ENCODE data around the gene GSTA1. TPM values are rescaled to one million over a fixed set of nuclear protein-coding genes. Genes with fewer than 3 reads are reported as not detected.
"Not testable (repeated sequence)": the region's sequence is repeated elsewhere in the genome, so short reads cannot be mapped to it uniquely, and the experiment has no call there.

Gene GSTA1
- total RNA-seq, 2 experiments from 2014 or later, result not detected

- no peaks in the 10 kb centered on the region for H3K36me3 Mint-ChIP-seq (ENCODE audit: low read depth)
- no peak overlapping the region for H3K27ac Mint-ChIP-seq
- POLR2A ChIA-PET, result no interaction called here
- H3K9me3 Mint-ChIP-seq, result no peaks in the 10 kb centered on the region
- H3K4me3 Mint-ChIP-seq, result no peak overlapping the region
- CTCF ChIA-PET, result interaction anchor here (0.7 kb wide), 1 partner anchor 684 kb away, joined by 3 read pairs; no protein-coding TSS in a partner anchor
- no peaks in the 10 kb centered on the region for H3K4me1 Mint-ChIP-seq
- DNase-seq, result no peak
- H3K27me3 Mint-ChIP-seq, result peaks cover 13% of the 10 kb centered on the region
Observed at GRCh38 chr6:52759085-52759484, 44.5 kb downstream of the GSTA1 start.

- H3K4me3 Mint-ChIP-seq; H3K4me1 Mint-ChIP-seq; H3K27ac Mint-ChIP-seq; H3K9me3 Mint-ChIP-seq; POLR2A ChIA-PET; DNase-seq; H3K36me3 Mint-ChIP-seq (ENCODE audit: low read depth); CTCF ChIA-PET: not testable (repeated sequence)
- peaks cover 13% of the 10 kb centered on the region for H3K27me3 Mint-ChIP-seq
Observed at GRCh38 chr6:52757651-52758338, 45.8 kb downstream of the GSTA1 start.

- DNase-seq, result no peak
- Mint-ChIP-seq H3K4me1 (no peaks in the 10 kb centered on the region), H3K36me3 (ENCODE audit: low read depth) (no peaks in the 10 kb centered on the region), H3K27me3 (peaks cover 8% of the 10 kb centered on the region), H3K4me3 (no peak overlapping the region), H3K9me3 (no peaks in the 10 kb centered on the region), H3K27ac (no peak overlapping the region)
- CTCF ChIA-PET, result no interaction called here
- POLR2A ChIA-PET, result no interaction called here
Observed at GRCh38 chr6:52754443-52754842, 49.2 kb downstream of the GSTA1 start.

GRCh38 chr6:52753137-52753536, 50.5 kb downstream of the GSTA1 start:
- CTCF ChIA-PET; H3K36me3 Mint-ChIP-seq (ENCODE audit: low read depth); H3K4me1 Mint-ChIP-seq; H3K27ac Mint-ChIP-seq; DNase-seq; H3K9me3 Mint-ChIP-seq; POLR2A ChIA-PET; H3K27me3 Mint-ChIP-seq; H3K4me3 Mint-ChIP-seq: not testable (repeated sequence)

GRCh38 chr6:52752310-52752709, 51.3 kb downstream of the GSTA1 start:
- Mint-ChIP-seq H3K27ac (no peak overlapping the region), H3K4me1 (no peaks in the 10 kb centered on the region), H3K36me3 (ENCODE audit: low read depth) (no peaks in the 10 kb centered on the region), H3K27me3 (peaks cover 8% of the 10 kb centered on the region), H3K4me3 (no peak overlapping the region), H3K9me3 (no peaks in the 10 kb centered on the region)
- ChIA-PET POLR2A (no interaction called here), CTCF (no interaction called here)
- no peak for DNase-seq

GRCh38 chr6:52749556-52750152, 54.0 kb downstream of the GSTA1 start:
- no peaks in the 10 kb centered on the region for H3K36me3 Mint-ChIP-seq (ENCODE audit: low read depth)
- no peaks in the 10 kb centered on the region for H3K4me1 Mint-ChIP-seq
- CTCF ChIA-PET, result no interaction called here
- no peak overlapping the region for H3K27ac Mint-ChIP-seq
- no peaks in the 10 kb centered on the region for H3K9me3 Mint-ChIP-seq
- DNase-seq, result no peak
- peaks cover 2% of the 10 kb centered on the region for H3K27me3 Mint-ChIP-seq
- no peak overlapping the region for H3K4me3 Mint-ChIP-seq
- POLR2A ChIA-PET, result no interaction called here

- H3K27me3 Mint-ChIP-seq; H3K4me3 Mint-ChIP-seq; DNase-seq; H3K9me3 Mint-ChIP-seq; H3K4me1 Mint-ChIP-seq; CTCF ChIA-PET; H3K36me3 Mint-ChIP-seq (ENCODE audit: low read depth); H3K27ac Mint-ChIP-seq; POLR2A ChIA-PET: not testable (repeated sequence)
Observed at GRCh38 chr6:52747301-52747700, 56.3 kb downstream of the GSTA1 start.

GRCh38 chr6:52746213-52746612, 57.4 kb downstream of the GSTA1 start:
- ChIA-PET CTCF (no interaction called here), POLR2A (no interaction called here)
- Mint-ChIP-seq H3K36me3 (ENCODE audit: low read depth) (no peaks in the 10 kb centered on the region), H3K4me1 (no peaks in the 10 kb centered on the region), H3K27ac (no peak overlapping the region), H3K27me3 (peaks cover 9% of the 10 kb centered on the region), H3K9me3 (no peaks in the 10 kb centered on the region), H3K4me3 (no peak overlapping the region)
- DNase-seq, result no peak

- ChIA-PET POLR2A (no interaction called here), CTCF (no interaction called here)
- Mint-ChIP-seq H3K27ac (no peak overlapping the region), H3K4me3 (no peak overlapping the region), H3K4me1 (no peaks in the 10 kb centered on the region), H3K9me3 (no peaks in the 10 kb centered on the region), H3K36me3 (ENCODE audit: low read depth) (no peaks in the 10 kb centered on the region), H3K27me3 (peaks cover 10% of the 10 kb centered on the region)
- no peak for DNase-seq
Observed at GRCh38 chr6:52745764-52746201, 57.8 kb downstream of the GSTA1 start.

- DNase-seq, result no peak
- Mint-ChIP-seq H3K27ac (no peak overlapping the region), H3K27me3 (peaks cover 13% of the 10 kb centered on the region), H3K9me3 (no peaks in the 10 kb centered on the region), H3K36me3 (ENCODE audit: low read depth) (no peaks in the 10 kb centered on the region), H3K4me1 (no peaks in the 10 kb centered on the region), H3K4me3 (no peak overlapping the region)
- CTCF ChIA-PET, result no interaction called here
- POLR2A ChIA-PET, result no interaction called here
Observed at GRCh38 chr6:52741872-52742271, 61.7 kb downstream of the GSTA1 start.

Other genes with a start within 250 kb of the GSTA1 start
- gene TRAM2, start 226.8 kb downstream of the GSTA1 start, total RNA-seq, result 1 to 10 TPM; 5.7 to 6.5 TPM
- gene TMEM14A, start 132.7 kb downstream of the GSTA1 start, total RNA-seq, result 10 to 100 TPM; 20.9 to 23.5 TPM
- not detected for gene GSTA2, start 40.3 kb downstream of the GSTA1 start, total RNA-seq
- not detected for gene GSTA5, start 37.0 kb upstream of the GSTA1 start, total RNA-seq
- not detected for gene GSTA3, start 105.9 kb upstream of the GSTA1 start, total RNA-seq
- gene GSTA4, start 191.5 kb upstream of the GSTA1 start, total RNA-seq, result 10 to 100 TPM; 13.0 TPM

Data from activated CD4-positive, alpha-beta memory T cell treated with anti-CD3 and anti-CD28 coated beads, Interleukin-2, amount 10 ng/mL, durations not matched to agents 7 days and 5 days (primary cell).